Hepatocyte (in vitro differentiated cells): ENCODE measurements around the gene HSPB9.

Source experiments
- EZH2 ChIP-seq: fragments of 200-600 bp; sonication (generic); IDR thresholded peaks from 2 replicates; pipeline ENCODE4 v1.6.1; 2016; ENCODE audit warnings: antibody characterized with exemption, mild to moderate bottlenecking, borderline replicate concordance
- EZH2phosphoT487 ChIP-seq: fragments of 200-600 bp; sonication (generic); IDR thresholded peaks from one replicate; pipeline ENCODE4 v1.6.1; 2018; ENCODE audit warnings: antibody characterized with exemption, mild to moderate bottlenecking, low read depth, moderate library complexity; ENCODE audit not compliant: unreplicated experiment, severe bottlenecking
- TF ChIP-seq, protein P1 (sequence below): fragments of 200-600 bp; sonication (generic); IDR thresholded peaks from 2 replicates; pipeline ENCODE4 v1.5.1; 2016; ENCODE audit warnings: antibody characterized with exemption, mild to moderate bottlenecking; ENCODE audit not compliant: poor library complexity

DNA sequence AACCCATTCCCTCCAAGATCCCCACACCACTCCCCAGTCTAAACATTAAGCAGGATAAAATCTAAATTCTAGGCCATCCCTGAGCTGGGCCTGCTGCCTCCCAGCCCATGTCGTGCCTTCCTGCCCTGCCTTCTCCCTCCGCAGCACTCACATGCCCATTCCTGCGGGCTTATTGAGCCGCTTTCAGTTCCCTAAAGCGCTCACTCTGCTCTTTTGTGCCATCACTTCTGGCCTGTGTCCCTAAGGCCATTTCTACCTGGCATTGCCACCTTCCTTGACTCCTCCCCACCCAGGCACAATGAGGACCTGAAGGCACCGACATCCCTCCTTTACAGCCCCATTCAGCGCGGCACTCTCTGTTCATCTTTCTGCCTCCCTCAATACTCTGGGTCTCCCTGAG is 45.2 kb downstream of the HSPB9 start:
- TF ChIP-seq EZH2 (no peak), EZH2phosphoT487 (no peak)
- TF ChIP-seq, protein P1, sequence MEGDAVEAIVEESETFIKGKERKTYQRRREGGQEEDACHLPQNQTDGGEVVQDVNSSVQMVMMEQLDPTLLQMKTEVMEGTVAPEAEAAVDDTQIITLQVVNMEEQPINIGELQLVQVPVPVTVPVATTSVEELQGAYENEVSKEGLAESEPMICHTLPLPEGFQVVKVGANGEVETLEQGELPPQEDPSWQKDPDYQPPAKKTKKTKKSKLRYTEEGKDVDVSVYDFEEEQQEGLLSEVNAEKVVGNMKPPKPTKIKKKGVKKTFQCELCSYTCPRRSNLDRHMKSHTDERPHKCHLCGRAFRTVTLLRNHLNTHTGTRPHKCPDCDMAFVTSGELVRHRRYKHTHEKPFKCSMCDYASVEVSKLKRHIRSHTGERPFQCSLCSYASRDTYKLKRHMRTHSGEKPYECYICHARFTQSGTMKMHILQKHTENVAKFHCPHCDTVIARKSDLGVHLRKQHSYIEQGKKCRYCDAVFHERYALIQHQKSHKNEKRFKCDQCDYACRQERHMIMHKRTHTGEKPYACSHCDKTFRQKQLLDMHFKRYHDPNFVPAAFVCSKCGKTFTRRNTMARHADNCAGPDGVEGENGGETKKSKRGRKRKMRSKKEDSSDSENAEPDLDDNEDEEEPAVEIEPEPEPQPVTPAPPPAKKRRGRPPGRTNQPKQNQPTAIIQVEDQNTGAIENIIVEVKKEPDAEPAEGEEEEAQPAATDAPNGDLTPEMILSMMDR = no peak
